K562 (cell line): Measurements from ENCODE around the gene KHNYN. TPM values are rescaled to one million over a fixed set of nuclear protein-coding genes. Genes with fewer than 3 reads are reported as not detected.

ENCODE experiments used
- ATAC-seq: fragments of 200-7000 bp; cut with Tn5 transposase; 3 replicates; pipeline ENCODE4 v1.9.1; 2020; ENCODE audit warnings: moderate library complexity
- BruUV-seq: library from RNA; stranded (reverse); fragments of 400-500 nt; replicated peaks from 2 replicates; lab custom pipeline; 2021; lab: Mats Ljungman, UMichigan
- CTCF ChIA-PET: fragments of 300-600 bp; formaldehyde crosslinking; extraction: SDS; loops from one replicate; lab custom pipeline; 2021; ENCODE audit warnings: low intra/inter-chr PET ratio; lab: Yijun Ruan, JAX
- POLR2A ChIA-PET: fragments of 300-600, 350-650 bp; sonication (Branson Sonifier 250); formaldehyde crosslinking; extraction: SDS; loops from one replicate; lab custom pipeline; 2021; ENCODE audit warnings: antibody characterized with exemption, inconsistent platforms; lab: Yijun Ruan, JAX
- DNase-seq, 4 experiments: peaks; one replicate each; pipeline versions ENCODE4 v3.0.0 to v3.0.0-alpha.2; 2011 to 2018; ENCODE audit warnings: low spot score in 3 of 4, mixed read lengths in 3 of 4; ENCODE audit errors: extremely low read depth in 1 of 4
- FAIRE-seq: peaks from 2 replicates; lab custom pipeline; 2011; peaks lifted over from hg19 to GRCh38; lab: Jason Lieb, UNC
- H2AFZ ChIP-seq: 2 replicates; pipeline ENCODE4 v1.6.0; 2011; ENCODE audit warnings: low read depth, low read length, control low read depth, inconsistent platforms
- H3K27ac ChIP-seq: fragments of 200-600 bp; 3 replicates; pipeline ENCODE4 v1.8.0; 2011; ENCODE audit warnings: low read depth, mild to moderate bottlenecking, control low read depth, inconsistent platforms, low read length, moderate library complexity, mixed read lengths; ENCODE audit errors: extremely low read depth
- H3K27me3 ChIP-seq, 2 experiments: fragments of 300-600 bp in 1 of 2; 2 replicates in 1 of 2; 3 replicates in 1 of 2; pipeline versions ENCODE4 v1.6.0 to v1.8.0; 2011; ENCODE audit warnings: inconsistent platforms in 2 of 2, low read length in 2 of 2, mild to moderate bottlenecking in 1 of 2, mixed read lengths in 1 of 2, moderate library complexity in 1 of 2; ENCODE audit not compliant: control insufficient read depth in 2 of 2, insufficient read depth in 2 of 2
- H3K36me3 ChIP-seq: fragments of 300-600 bp; 3 replicates; pipeline ENCODE4 v1.8.0; 2011; ENCODE audit warnings: mild to moderate bottlenecking, low read length, inconsistent platforms; ENCODE audit not compliant: control insufficient read depth, insufficient read depth
- H3K4me1 ChIP-seq, 2 experiments: fragments of 200-600 bp in 1 of 2; replicated peaks in 1 of 2; 2 replicates in 1 of 2; 3 replicates in 1 of 2; pipeline versions ENCODE4 v1.5.1 to v1.8.0; 2011; ENCODE audit warnings: inconsistent platforms in 2 of 2, low read length in 2 of 2, mild to moderate bottlenecking in 1 of 2, mixed read lengths in 1 of 2, moderate library complexity in 1 of 2; ENCODE audit not compliant: control insufficient read depth in 2 of 2, insufficient read depth in 2 of 2
- H3K4me2 ChIP-seq: 2 replicates; pipeline ENCODE4 v1.6.1; 2011; ENCODE audit warnings: low read length, control low read depth, inconsistent platforms, mixed read lengths; ENCODE audit not compliant: insufficient read depth
- H3K4me3 ChIP-seq: fragments of 200-600 bp; sonication (generic), shearing (Covaris generic); 2 replicates; pipeline ENCODE4 v1.5.1; 2016; ENCODE audit warnings: control low read depth, inconsistent platforms
- H3K79me2 ChIP-seq: fragments of 200-600 bp; 3 replicates; pipeline ENCODE4 v1.8.0; 2011; ENCODE audit warnings: low read length, inconsistent platforms; ENCODE audit not compliant: control insufficient read depth, insufficient read depth
- H3K9ac ChIP-seq, 2 experiments: 2 replicates each; pipeline versions ENCODE4 v1.6.0 to v1.6.1; 2011; ENCODE audit warnings: low read depth in 2 of 2, low read length in 2 of 2, control low read depth in 1 of 2, inconsistent platforms in 1 of 2, mild to moderate bottlenecking in 1 of 2, mixed read lengths in 1 of 2; ENCODE audit not compliant: insufficient read depth in 1 of 2
- H3K9me1 ChIP-seq: one replicate; pipeline ENCODE4 v1.6.0; 2011; ENCODE audit warnings: inconsistent platforms, mild to moderate bottlenecking, low read length, moderate library complexity; ENCODE audit not compliant: control insufficient read depth, insufficient read depth
- H3K9me3 ChIP-seq: replicated peaks from 2 replicates; pipeline ENCODE4 v1.5.1; 2011; ENCODE audit warnings: low read depth, low read length, inconsistent platforms; ENCODE audit not compliant: control insufficient read depth, insufficient read depth
- H4K20me1 ChIP-seq: replicated peaks from 2 replicates; pipeline ENCODE4 v1.6.1; 2011; ENCODE audit warnings: low read length, inconsistent platforms, mixed read lengths; ENCODE audit not compliant: control insufficient read depth, insufficient read depth
- IRF9 ChIP-seq: fragments of 450-650 bp; IDR thresholded peaks from 2 replicates; pipeline ENCODE4 v1.6.1; 2016; ENCODE audit warnings: missing biosample characterization, missing genetic modification characterization
- MITF ChIP-seq: IDR thresholded peaks from 2 replicates; pipeline ENCODE4 v1.6.1; 2014; ENCODE audit warnings: antibody characterized with exemption
- WGBS: fragments of 100-300 bp; shearing (Covaris generic); methylation state at CpG from one replicate; pipeline ENCODE4 v1.1.6; 2016; ENCODE audit warnings: low coverage, mixed read lengths; ENCODE audit not compliant: insufficient coverage; ENCODE audit errors: missing lambda C conversion rate; 5-methylcytosine and 5-hydroxymethylcytosine counted together
- in situ Hi-C: fragments of 300-500 bp; cut with MboI; formaldehyde crosslinking; loops from 4 replicates; pipeline ENCODE4 v1.15.0; 2018; ENCODE audit warnings: inconsistent platforms, mixed read lengths
- intact Hi-C: fragments of 100-400 bp; cut with micrococcal nuclease; formaldehyde crosslinking; loops from 2 replicates; pipeline ENCODE4 v1.14.2; 2022
- polyA plus RNA-seq, 8 experiments: library from polyadenylated mRNA; depleted of rRNA in 4 of 8; stranded (reverse) in 5 of 8; unstranded in 3 of 8; fragments of >200 nt; fragmentation: Nextera tagmentation in 2 of 8; fragmentation: Illumina TruSeq in 1 of 8; extraction: Ambion mirVana in 2 of 8; extraction: Trizol in 1 of 8; gene quantifications; 2 replicates each; pipeline versions ENCODE4 v1.2.1 to v1.2.3, GENCODE V29; 2011 to 2014; ENCODE audit warnings: inconsistent platforms in 1 of 8, missing spikeins in 1 of 8
- total RNA-seq, 7 experiments: library from RNA; depleted of rRNA in 6 of 7; stranded (reverse); fragments of >200 nt in 6 of 7; fragmentation: Illumina TruSeq in 2 of 7; extraction: Trizol in 2 of 7; gene quantifications; 2 replicates each; pipeline versions ENCODE4 v1.2.1 to v1.2.3, GENCODE V29; 2011 to 2021; ENCODE audit warnings: low replicate concordance in 1 of 7

The KHNYN gene
- total and polyA plus RNA-seq, 9 of the 15 experiments (the other 6 are each of a cell fraction or from before 2014, with no cell fraction given): 0.76 to 26.0 (median 14.1) TPM

GRCh38 chr14:24463017-24463883 lies 33.5 kb downstream of the KHNYN start:
- FAIRE-seq (no peak), DNase-seq (no peak), ATAC-seq (no peak)
- 15% methylated on average over 5 of the region's 5 CpGs for WGBS
- no peak for TF ChIP-seq IRF9
- no peak for TF ChIP-seq MITF
- intact Hi-C loops (no loop called here), in situ Hi-C loops (no loop called here)
- no peak overlapping the region for H3K4me3 ChIP-seq
- no peak overlapping the region for H3K27ac ChIP-seq
- no peak overlapping the region for H2AFZ ChIP-seq
- no peaks in the 10 kb centered on the region for H4K20me1 ChIP-seq
- no peak overlapping the region for H3K4me2 ChIP-seq
- H3K36me3 ChIP-seq: no peaks in the 10 kb centered on the region
- H3K27me3 ChIP-seq: no peaks in the 10 kb centered on the region
- POLR2A ChIA-PET: no interaction called here
- H3K79me2 ChIP-seq: no peaks in the 10 kb centered on the region
- CTCF ChIA-PET: no interaction called here
- BruUV-seq: no TSS peak
- H3K9me1 ChIP-seq: no peaks in the 10 kb centered on the region
- H3K4me1 ChIP-seq: no peaks in the 10 kb centered on the region
- H3K9me3 ChIP-seq: no peaks in the 10 kb centered on the region
- H3K9ac ChIP-seq: no peak overlapping the region
